ENCODE measurements around the gene FBXO48. TPM values are rescaled to one million over a fixed set of nuclear protein-coding genes. Genes with fewer than 3 reads are reported as not detected.

FBXO48 gene
- total and polyA plus RNA-seq, 10 of the 15 experiments (the other 5 are each of a cell fraction or from before 2014, with no cell fraction given) = 0.56 to 2.3 (median 1.2) TPM

DNA sequence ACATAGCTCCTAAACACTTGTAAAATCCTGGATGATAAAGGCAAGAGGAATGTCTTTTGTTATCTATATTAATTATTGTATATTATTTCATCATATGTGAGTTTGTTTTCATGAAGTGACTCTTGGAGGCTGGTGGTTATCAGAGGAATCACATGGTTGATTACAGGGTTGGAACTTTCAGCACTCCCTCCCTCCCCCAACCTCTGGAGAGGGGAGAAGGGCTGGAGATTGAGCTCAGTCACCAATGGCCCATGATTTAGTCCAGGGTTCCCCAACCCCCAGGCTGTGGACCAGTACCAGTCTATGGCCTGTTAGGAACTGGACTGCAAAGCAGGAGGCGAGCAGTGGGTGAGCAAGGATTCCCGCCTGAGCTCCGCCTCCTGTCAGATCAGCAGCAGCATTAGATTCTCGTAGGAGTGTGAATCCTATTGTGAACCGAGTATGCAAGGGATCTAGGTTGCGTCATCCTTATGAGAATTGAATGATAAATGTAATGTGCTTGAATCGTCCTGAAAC, 37.7 kb downstream of the FBXO48 start:
- Histone ChIP-seq H3K27me3 (replicated peaks in 1 of 2; ENCODE audit: control insufficient read depth in 2 of 2, insufficient read depth in 2 of 2, low read length in 1 of 2) (no peaks in the 10 kb centered on the region), H3K9ac (ENCODE audit: control insufficient read depth, insufficient read depth, low read length) (no peak overlapping the region), H4K20me1 (ENCODE audit: control insufficient read depth, insufficient read depth) (no peaks in the 10 kb centered on the region), H3K4me3 (no peak overlapping the region), H3K4me1 (ENCODE audit: control insufficient read depth, insufficient read depth, low read length) (peaks cover 42% of the 10 kb centered on the region), H3K4me2 (ENCODE audit: control insufficient read depth, insufficient read depth) (no peak overlapping the region), H3K9me3 (replicated peaks; ENCODE audit: control insufficient read depth, insufficient read depth, low read length) (no peaks in the 10 kb centered on the region; the same call in 2 of the 3 replicates), H2AFZ (ENCODE audit: control insufficient read depth, low read depth, low read length) (no peak overlapping the region), H3K27ac (ENCODE audit: control insufficient read depth, insufficient read depth) (no peak overlapping the region), H3K36me3 (ENCODE audit: control insufficient read depth in 2 of 2, insufficient read depth in 2 of 2, low read length in 1 of 2) (no peaks in the 10 kb centered on the region), H3K79me2 (ENCODE audit: control insufficient read depth, insufficient read depth, low read length) (no peaks in the 10 kb centered on the region; the same call in 1 of the 2 replicates)
- RAD21 ChIA-PET (ENCODE audit: unreplicated experiment) = interaction anchor here (1.5 to 7.8 kb wide), 4 partner anchors 11 to 57 kb away, joined by 4 to 116 read pairs (median 24); no protein-coding TSS in a partner anchor
- CTCF ChIA-PET = interaction anchor here (1.2 to 8.8 kb wide), 7 partner anchors 11 to 72 kb away, joined by 4 to 91 read pairs (median 7); no protein-coding TSS in a partner anchor
- ATAC-seq (no peak), DNase-seq (ENCODE audit: low read depth, low spot score) (no peak), FAIRE-seq (no peak)
- POLR2A ChIA-PET = interaction anchor here (0.9 to 6.3 kb wide), 10 partner anchors 10 to 58 kb away, joined by 3 to 69 read pairs (median 3); partner anchors contain the start of gene FBXO48
- TF ChIP-seq RB1 (IDR thresholded peaks at IDR 0.05; ENCODE audit: borderline replicate concordance) (no peak), SUZ12 (IDR thresholded peaks at IDR 0.05; ENCODE audit: unreplicated experiment) (no peak), EP300 (IDR thresholded peaks at IDR 0.05; ENCODE audit: borderline replicate concordance in 1 of 2, control insufficient read depth in 1 of 2, low read depth in 2 of 2, low read length in 2 of 2) (no peak), ZNF24 (IDR thresholded peaks at IDR 0.05) (no peak), YBX1 (IDR thresholded peaks at IDR 0.05) (no peak)
- TF ChIP-seq, protein P1, sequence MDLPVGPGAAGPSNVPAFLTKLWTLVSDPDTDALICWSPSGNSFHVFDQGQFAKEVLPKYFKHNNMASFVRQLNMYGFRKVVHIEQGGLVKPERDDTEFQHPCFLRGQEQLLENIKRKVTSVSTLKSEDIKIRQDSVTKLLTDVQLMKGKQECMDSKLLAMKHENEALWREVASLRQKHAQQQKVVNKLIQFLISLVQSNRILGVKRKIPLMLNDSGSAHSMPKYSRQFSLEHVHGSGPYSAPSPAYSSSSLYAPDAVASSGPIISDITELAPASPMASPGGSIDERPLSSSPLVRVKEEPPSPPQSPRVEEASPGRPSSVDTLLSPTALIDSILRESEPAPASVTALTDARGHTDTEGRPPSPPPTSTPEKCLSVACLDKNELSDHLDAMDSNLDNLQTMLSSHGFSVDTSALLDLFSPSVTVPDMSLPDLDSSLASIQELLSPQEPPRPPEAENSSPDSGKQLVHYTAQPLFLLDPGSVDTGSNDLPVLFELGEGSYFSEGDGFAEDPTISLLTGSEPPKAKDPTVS (IDR thresholded peaks at IDR 0.05; ENCODE audit: low read depth, low read length) = no peak
- TF ChIP-seq, protein P2, sequence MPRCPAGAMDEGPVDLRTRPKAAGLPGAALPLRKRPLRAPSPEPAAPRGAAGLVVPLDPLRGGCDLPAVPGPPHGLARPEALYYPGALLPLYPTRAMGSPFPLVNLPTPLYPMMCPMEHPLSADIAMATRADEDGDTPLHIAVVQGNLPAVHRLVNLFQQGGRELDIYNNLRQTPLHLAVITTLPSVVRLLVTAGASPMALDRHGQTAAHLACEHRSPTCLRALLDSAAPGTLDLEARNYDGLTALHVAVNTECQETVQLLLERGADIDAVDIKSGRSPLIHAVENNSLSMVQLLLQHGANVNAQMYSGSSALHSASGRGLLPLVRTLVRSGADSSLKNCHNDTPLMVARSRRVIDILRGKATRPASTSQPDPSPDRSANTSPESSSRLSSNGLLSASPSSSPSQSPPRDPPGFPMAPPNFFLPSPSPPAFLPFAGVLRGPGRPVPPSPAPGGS (IDR thresholded peaks at IDR 0.05; ENCODE audit: borderline replicate concordance, insufficient read depth, low read depth, low read length, poor library complexity, severe bottlenecking) = no peak
- TF ChIP-seq, protein P3, sequence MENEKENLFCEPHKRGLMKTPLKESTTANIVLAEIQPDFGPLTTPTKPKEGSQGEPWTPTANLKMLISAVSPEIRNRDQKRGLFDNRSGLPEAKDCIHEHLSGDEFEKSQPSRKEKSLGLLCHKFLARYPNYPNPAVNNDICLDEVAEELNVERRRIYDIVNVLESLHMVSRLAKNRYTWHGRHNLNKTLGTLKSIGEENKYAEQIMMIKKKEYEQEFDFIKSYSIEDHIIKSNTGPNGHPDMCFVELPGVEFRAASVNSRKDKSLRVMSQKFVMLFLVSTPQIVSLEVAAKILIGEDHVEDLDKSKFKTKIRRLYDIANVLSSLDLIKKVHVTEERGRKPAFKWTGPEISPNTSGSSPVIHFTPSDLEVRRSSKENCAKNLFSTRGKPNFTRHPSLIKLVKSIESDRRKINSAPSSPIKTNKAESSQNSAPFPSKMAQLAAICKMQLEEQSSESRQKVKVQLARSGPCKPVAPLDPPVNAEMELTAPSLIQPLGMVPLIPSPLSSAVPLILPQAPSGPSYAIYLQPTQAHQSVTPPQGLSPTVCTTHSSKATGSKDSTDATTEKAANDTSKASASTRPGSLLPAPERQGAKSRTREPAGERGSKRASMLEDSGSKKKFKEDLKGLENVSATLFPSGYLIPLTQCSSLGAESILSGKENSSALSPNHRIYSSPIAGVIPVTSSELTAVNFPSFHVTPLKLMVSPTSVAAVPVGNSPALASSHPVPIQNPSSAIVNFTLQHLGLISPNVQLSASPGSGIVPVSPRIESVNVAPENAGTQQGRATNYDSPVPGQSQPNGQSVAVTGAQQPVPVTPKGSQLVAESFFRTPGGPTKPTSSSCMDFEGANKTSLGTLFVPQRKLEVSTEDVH (IDR thresholded peaks at IDR 0.05; ENCODE audit: low read depth, partially characterized antibody) = no peak
- TF ChIP-seq, protein P4, sequence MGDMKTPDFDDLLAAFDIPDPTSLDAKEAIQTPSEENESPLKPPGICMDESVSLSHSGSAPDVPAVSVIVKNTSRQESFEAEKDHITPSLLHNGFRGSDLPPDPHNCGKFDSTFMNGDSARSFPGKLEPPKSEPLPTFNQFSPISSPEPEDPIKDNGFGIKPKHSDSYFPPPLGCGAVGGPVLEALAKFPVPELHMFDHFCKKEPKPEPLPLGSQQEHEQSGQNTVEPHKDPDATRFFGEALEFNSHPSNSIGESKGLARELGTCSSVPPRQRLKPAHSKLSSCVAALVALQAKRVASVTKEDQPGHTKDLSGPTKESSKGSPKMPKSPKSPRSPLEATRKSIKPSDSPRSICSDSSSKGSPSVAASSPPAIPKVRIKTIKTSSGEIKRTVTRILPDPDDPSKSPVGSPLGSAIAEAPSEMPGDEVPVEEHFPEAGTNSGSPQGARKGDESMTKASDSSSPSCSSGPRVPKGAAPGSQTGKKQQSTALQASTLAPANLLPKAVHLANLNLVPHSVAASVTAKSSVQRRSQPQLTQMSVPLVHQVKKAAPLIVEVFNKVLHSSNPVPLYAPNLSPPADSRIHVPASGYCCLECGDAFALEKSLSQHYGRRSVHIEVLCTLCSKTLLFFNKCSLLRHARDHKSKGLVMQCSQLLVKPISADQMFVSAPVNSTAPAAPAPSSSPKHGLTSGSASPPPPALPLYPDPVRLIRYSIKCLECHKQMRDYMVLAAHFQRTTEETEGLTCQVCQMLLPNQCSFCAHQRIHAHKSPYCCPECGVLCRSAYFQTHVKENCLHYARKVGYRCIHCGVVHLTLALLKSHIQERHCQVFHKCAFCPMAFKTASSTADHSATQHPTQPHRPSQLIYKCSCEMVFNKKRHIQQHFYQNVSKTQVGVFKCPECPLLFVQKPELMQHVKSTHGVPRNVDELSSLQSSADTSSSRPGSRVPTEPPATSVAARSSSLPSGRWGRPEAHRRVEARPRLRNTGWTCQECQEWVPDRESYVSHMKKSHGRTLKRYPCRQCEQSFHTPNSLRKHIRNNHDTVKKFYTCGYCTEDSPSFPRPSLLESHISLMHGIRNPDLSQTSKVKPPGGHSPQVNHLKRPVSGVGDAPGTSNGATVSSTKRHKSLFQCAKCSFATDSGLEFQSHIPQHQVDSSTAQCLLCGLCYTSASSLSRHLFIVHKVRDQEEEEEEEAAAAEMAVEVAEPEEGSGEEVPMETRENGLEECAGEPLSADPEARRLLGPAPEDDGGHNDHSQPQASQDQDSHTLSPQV (IDR thresholded peaks at IDR 0.05) = no peak
- intact Hi-C loops (cut with micrococcal nuclease; ENCODE audit: unreplicated experiment) = no loop called here
- in situ Hi-C loops (cut with MboI) = loop anchor here (25.0 kb wide), 1 partner anchor 1992 kb away; the partner anchor contains the start of gene MEIS1
- SMC1A ChIA-PET (ENCODE audit: uncharacterized antibody, unreplicated experiment) = interaction anchor here (1.0 to 11.0 kb wide), 11 partner anchors 8 to 64 kb away, joined by 3 to 200 read pairs (median 7); partner anchors contain the start of gene PLEK
- BruUV-seq (replicated peaks) = no TSS peak
- 89% methylated on average over 7 of the region's 7 CpGs for WGBS (ENCODE audit: insufficient coverage, insufficient replicate concordance, low lambda C conversion rate, missing lambda C conversion rate)
